A673 (cell line): Measurements from ENCODE around the gene COL13A1.

Experiments
- CTCF ChIP-seq: fragments of 300-800, 200-600 bp; sonication (generic); conservative IDR thresholded peaks from 2 replicates; pipeline ENCODE4 v1.5.1; 2017; ENCODE audit warnings: low read depth, mild to moderate bottlenecking, antibody characterized with exemption, low read length, moderate library complexity, mixed read lengths
- EZH2 ChIP-seq: fragments of 200-600 bp; sonication (generic); IDR thresholded peaks from 2 replicates; pipeline ENCODE4 v1.6.1; 2017; ENCODE audit warnings: borderline replicate concordance, low read depth, mild to moderate bottlenecking, mixed read lengths, antibody characterized with exemption, low read length; ENCODE audit not compliant: poor library complexity, severe bottlenecking

GRCh38 chr10:69850440-69850839 lies 48.7 kb downstream of the COL13A1 start:
- TF ChIP-seq CTCF (no peak), EZH2 (no peak)
